HCT116 (cell line): Measurements from ENCODE around the gene MN1. TPM values are rescaled to one million over a fixed set of nuclear protein-coding genes. Genes with fewer than 3 reads are reported as not detected.
A peak's percentile ranks its signal among the peaks of the same experiment; 100 is the strongest.

ENCODE experiments used
- ATAC-seq: fragments of 200-7000 bp; cut with Tn5 transposase; 2 replicates; pipeline ENCODE4 v1.9.1; 2020; ENCODE audit warnings: mild to moderate bottlenecking, moderate library complexity
- BruUV-seq: library from RNA; stranded (reverse); fragments of 400-500 nt; replicated peaks from 2 replicates; lab custom pipeline; 2021; lab: Mats Ljungman, UMichigan
- CTCF ChIA-PET: fragments of 300-600 bp; sonication (Branson Sonifier 250); formaldehyde crosslinking; loops from one replicate; lab custom pipeline; 2021; ENCODE audit warnings: antibody characterized with exemption; lab: Charles Lee
- POLR2A ChIA-PET: fragments of 300-600, 350-600 bp; sonication (Branson Sonifier 250); formaldehyde crosslinking; loops from one replicate; lab custom pipeline; 2021; ENCODE audit warnings: antibody characterized with exemption; lab: Charles Lee
- RAD21 ChIA-PET, 2 experiments: fragments of 300-600 bp; sonication (Branson Sonifier 250); formaldehyde crosslinking; loops; one replicate each; lab custom pipeline; 2023; ENCODE audit warnings: low total read pairs in 2 of 2; ENCODE audit not compliant: uncharacterized antibody in 2 of 2, unreplicated experiment in 2 of 2, low non-redundant PET in 1 of 2; lab: Charles Lee
- DNase-seq: peaks from one replicate; pipeline ENCODE4 v3.0.0-alpha.2; 2010; ENCODE audit warnings: low read depth, low spot score
- H2AFZ ChIP-seq: fragments of 200-600 bp; shearing (Covaris generic), sonication (generic); 2 replicates; pipeline ENCODE4 v1.6.1; 2017; ENCODE audit warnings: low read depth, mixed run types, mixed read lengths, antibody characterized with exemption, low read length; ENCODE audit not compliant: poor library complexity, severe bottlenecking
- H3K27ac ChIP-seq: 2 replicates; pipeline ENCODE4 v1.5.1; 2012; ENCODE audit warnings: low read depth, low read length
- H3K27me3 ChIP-seq: fragments of 200-600 bp; sonication (generic); 2 replicates; pipeline ENCODE4 v1.6.1; 2016; ENCODE audit warnings: mixed run types, low read length, mixed read lengths; ENCODE audit not compliant: insufficient read depth
- H3K36me3 ChIP-seq, 2 experiments: fragments of 200-500 bp in 1 of 2; fragments of 200-600 bp in 1 of 2; sonication (Bioruptor generic) in 1 of 2; sonication (generic) in 1 of 2; 2 replicates each; pipeline versions ENCODE4 v1.5.1 to v1.6.1; 2014 to 2016; ENCODE audit warnings: low read length in 2 of 2, inconsistent platforms in 1 of 2, mixed read lengths in 1 of 2, mixed run types in 1 of 2; ENCODE audit not compliant: insufficient read depth in 2 of 2, control insufficient read depth in 1 of 2
- H3K4me1 ChIP-seq, 2 experiments: fragments of 200-600 bp in 1 of 2; sonication (generic) in 1 of 2; 2 replicates each; pipeline versions ENCODE4 v1.5.1 to v1.6.1; 2012 to 2017; ENCODE audit warnings: low read length in 2 of 2, inconsistent platforms in 1 of 2, mild to moderate bottlenecking in 1 of 2, mixed read lengths in 1 of 2, mixed run types in 1 of 2, moderate library complexity in 1 of 2; ENCODE audit not compliant: insufficient read depth in 2 of 2, control insufficient read depth in 1 of 2
- H3K4me2 ChIP-seq: fragments of 200-600 bp; sonication (generic); 2 replicates; pipeline ENCODE4 v1.6.1; 2017; ENCODE audit warnings: mixed run types, low read length, mixed read lengths
- H3K4me3 ChIP-seq, 2 experiments: fragments of 200-600 bp in 1 of 2; sonication (generic) in 1 of 2; replicated peaks in 1 of 2; 2 replicates each; pipeline ENCODE4 v1.5.1; 2011 to 2016; ENCODE audit warnings: low read length in 2 of 2, control low read depth in 1 of 2, low read depth in 1 of 2, mild to moderate bottlenecking in 1 of 2, mixed read lengths in 1 of 2, mixed run types in 1 of 2
- H3K79me2 ChIP-seq: fragments of 200-600 bp; sonication (generic); 2 replicates; pipeline ENCODE4 v1.6.1; 2017; ENCODE audit warnings: mild to moderate bottlenecking, mixed run types, low read length, moderate library complexity, mixed read lengths; ENCODE audit not compliant: insufficient read depth
- H3K9ac ChIP-seq: fragments of 200-600 bp; sonication (generic); 2 replicates; pipeline ENCODE4 v1.6.1; 2016; ENCODE audit warnings: low read length, mixed read lengths
- H3K9me2 ChIP-seq: fragments of 200-600 bp; sonication (generic), shearing (Covaris generic); 2 replicates; pipeline ENCODE4 v1.6.1; 2017; ENCODE audit warnings: mixed run types, mild to moderate bottlenecking, moderate library complexity; ENCODE audit not compliant: insufficient read depth
- H3K9me3 ChIP-seq, 2 experiments: fragments of 200-500 bp in 1 of 2; fragments of 200-600 bp in 1 of 2; sonication (Bioruptor generic) in 1 of 2; sonication (generic) in 1 of 2; 2 replicates each; pipeline ENCODE4 v1.6.1; 2014 to 2017; ENCODE audit warnings: low read length in 2 of 2, mixed read lengths in 2 of 2, inconsistent platforms in 1 of 2, low read depth in 1 of 2, mild to moderate bottlenecking in 1 of 2, mixed run types in 1 of 2, moderate library complexity in 1 of 2; ENCODE audit not compliant: control insufficient read depth in 1 of 2, insufficient read depth in 1 of 2
- H4K20me1 ChIP-seq: fragments of 200-600 bp; sonication (generic), shearing (Covaris generic); 2 replicates; pipeline ENCODE4 v1.6.1; 2017; ENCODE audit warnings: mixed run types, mild to moderate bottlenecking, moderate library complexity; ENCODE audit not compliant: insufficient read depth
- CEBPB ChIP-seq: IDR thresholded peaks from 2 replicates; pipeline ENCODE4 v1.6.1; 2012; ENCODE audit warnings: low read depth
- ELF1 ChIP-seq: IDR thresholded peaks from 2 replicates; pipeline ENCODE4 v1.6.1; 2012; ENCODE audit warnings: low read depth, borderline replicate concordance
- FOSL1 ChIP-seq: IDR thresholded peaks from 2 replicates; pipeline ENCODE4 v1.6.1; 2012; ENCODE audit warnings: low read depth
- POLR2A ChIP-seq: IDR thresholded peaks from 2 replicates; pipeline ENCODE4 v1.7.0; 2011; ENCODE audit warnings: borderline replicate concordance; ENCODE audit not compliant: insufficient read depth, insufficient read length; ENCODE audit errors: extremely low read depth
- SP1 ChIP-seq: IDR thresholded peaks from 2 replicates; pipeline ENCODE4 v1.6.1; 2012; ENCODE audit warnings: low read depth
- YY1 ChIP-seq: IDR thresholded peaks from 2 replicates; pipeline ENCODE4 v1.6.1; 2011; ENCODE audit warnings: low read length, low read depth, moderate library complexity, mild to moderate bottlenecking; ENCODE audit not compliant: insufficient replicate concordance; ENCODE audit errors: extremely low read depth
- ZNF274 ChIP-seq: fragments of 200-500 bp; sonication (Bioruptor generic); IDR thresholded peaks from 2 replicates; pipeline ENCODE4 v1.6.1; 2014; ENCODE audit warnings: mild to moderate bottlenecking, low read depth, low read length, inconsistent platforms
- intact Hi-C: fragments of 100-400 bp; cut with micrococcal nuclease; formaldehyde crosslinking; loops from 2 replicates; pipeline ENCODE4 v1.10.0; 2022
- total RNA-seq: library from RNA; stranded (reverse); gene quantifications from one replicate; pipeline ENCODE4 v1.2.1, GENCODE V29; 2021; ENCODE audit not compliant: unreplicated experiment
- TF ChIP-seq, protein P1 (sequence below): IDR thresholded peaks from 2 replicates; pipeline ENCODE4 v1.6.1; 2012

The MN1 gene
- total RNA-seq, 1 experiment from 2014 or later, result 2.9 TPM

DNA sequence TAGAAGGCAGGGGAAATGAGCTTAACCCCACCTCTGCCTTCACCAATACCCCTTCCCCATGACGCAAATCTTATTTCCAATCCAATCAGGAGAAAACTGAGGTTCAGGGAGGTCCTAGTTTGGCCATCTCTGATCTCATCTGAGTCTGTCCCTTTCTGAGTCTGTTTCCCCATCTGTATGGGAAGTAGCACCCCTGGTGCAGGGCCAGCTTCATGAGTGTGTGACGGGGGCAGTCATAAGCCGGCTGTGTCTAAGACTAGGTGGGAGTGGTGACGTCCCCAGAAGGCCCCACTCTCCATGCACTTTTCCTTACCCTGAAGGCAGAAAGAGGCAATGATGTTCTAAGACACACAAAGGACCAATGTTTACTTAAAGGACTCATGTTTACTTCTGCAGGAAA is 72.3 kb downstream of the MN1 start (continued):
- TF ChIP-seq YY1 (no peak), SP1 (no peak), FOSL1 (no peak), CEBPB (no peak)
- TF ChIP-seq, all 23 proteins: peak for 0

DNA sequence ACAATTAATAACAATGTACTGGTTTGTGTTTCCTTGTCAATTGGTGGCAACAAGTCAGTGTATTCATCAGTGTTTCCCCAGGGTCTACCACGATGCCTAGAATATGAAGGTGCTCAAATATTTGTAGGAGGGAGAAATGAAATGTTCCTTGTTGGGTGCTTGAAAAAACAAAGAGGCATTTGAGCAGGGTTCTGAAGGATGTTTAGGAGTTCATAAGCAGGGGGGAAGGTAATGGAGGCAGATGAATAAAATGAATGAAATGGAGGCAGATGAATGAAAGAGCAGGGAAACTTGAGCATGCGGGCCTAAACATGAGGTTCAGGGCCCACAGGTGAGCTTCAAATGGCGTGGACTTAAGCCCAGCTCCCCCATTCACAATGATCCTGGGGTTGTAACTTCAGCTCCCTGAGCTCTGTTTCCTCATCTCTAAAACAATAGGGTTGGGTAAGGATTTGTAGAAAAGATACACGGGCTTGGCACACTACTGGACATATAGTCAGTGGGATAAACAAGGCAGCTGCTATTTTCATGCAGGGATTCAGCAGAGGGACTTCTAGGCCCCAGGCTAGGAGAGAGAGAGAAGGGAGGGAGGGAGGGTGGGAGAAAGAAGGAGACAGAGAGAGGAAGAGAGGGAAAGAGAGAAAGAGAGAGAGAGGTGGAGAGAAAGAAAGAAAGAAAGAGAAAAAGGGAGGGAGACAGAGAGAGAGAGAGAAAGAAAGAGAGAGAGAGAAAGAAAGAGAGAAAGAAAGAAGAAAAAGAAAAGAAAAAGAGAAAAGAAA is 73.7 kb downstream of the MN1 start:
- Histone ChIP-seq H3K27me3 (no peaks in the 10 kb centered on the region; the same call in 1 of the 2 replicates), H3K79me2 (no peaks in the 10 kb centered on the region), H2AFZ (peak overlapping the region; percentile 39), H3K36me3 (no peaks in the 10 kb centered on the region), H3K9me3 (no peaks in the 10 kb centered on the region), H3K9ac (no peak overlapping the region), H3K4me1 (peaks cover 12 to 21% of the 10 kb centered on the region in 2 experiments), H3K27ac (no peak overlapping the region), H3K4me3 (no peak overlapping the region), H3K9me2 (no peaks in the 10 kb centered on the region), H3K4me2 (peak overlapping the region; percentile 61; the same call in 1 of the 2 replicates), H4K20me1 (no peaks in the 10 kb centered on the region)
- no peak for DNase-seq
- intact Hi-C loops, result no loop called here
- no TSS peak for BruUV-seq
- CTCF ChIA-PET, result no interaction called here
- no peak for ATAC-seq
- RAD21 ChIA-PET, result no interaction called here
- POLR2A ChIA-PET, result interaction anchor here (0.7 kb wide), 1 partner anchor 815 kb away, joined by 3 read pairs; no protein-coding TSS in a partner anchor
- TF ChIP-seq ZNF274 (no peak), POLR2A (no peak), ELF1 (no peak)
- TF ChIP-seq, protein P1, sequence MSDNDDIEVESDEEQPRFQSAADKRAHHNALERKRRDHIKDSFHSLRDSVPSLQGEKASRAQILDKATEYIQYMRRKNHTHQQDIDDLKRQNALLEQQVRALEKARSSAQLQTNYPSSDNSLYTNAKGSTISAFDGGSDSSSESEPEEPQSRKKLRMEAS, result no peak
